ENCODE measurements around the gene TMEM247. TPM values are rescaled to one million over a fixed set of nuclear protein-coding genes. Genes with fewer than 3 reads are reported as not detected.

Gene TMEM247
- total RNA-seq, 1 donor from 2014 or later: not detected

DNA sequence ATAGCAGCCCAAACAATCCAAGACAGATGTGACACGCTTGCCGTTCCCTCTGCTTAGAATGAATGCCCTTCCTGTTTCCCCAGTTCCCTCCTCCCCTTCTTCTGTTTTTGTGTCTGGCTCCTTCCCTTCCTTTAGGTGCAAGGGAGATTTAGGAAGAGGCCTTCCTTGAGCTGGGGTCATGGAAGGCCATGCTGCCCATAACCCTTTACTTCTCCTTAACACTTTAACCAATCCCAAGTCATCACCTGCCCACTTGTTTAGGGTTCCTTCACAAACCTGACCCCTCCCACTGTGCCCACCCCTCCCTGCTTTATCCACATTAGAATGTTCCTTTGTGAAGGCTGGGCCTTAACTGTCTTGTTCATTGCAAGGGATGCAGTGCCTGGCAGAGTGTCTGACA lies 24.9 kb downstream of the TMEM247 start:
- Histone ChIP-seq H3K27me3 (ENCODE audit: control insufficient read depth, insufficient read depth, low read length) (no peaks in the 10 kb centered on the region), H3K4me3 (ENCODE audit: low read depth, low read length) (no peak overlapping the region), H3K36me3 (ENCODE audit: control insufficient read depth, insufficient read depth, low read length) (no peaks in the 10 kb centered on the region)
- DNase-seq (ENCODE audit: low read depth) (no peak), FAIRE-seq (no peak)
- TF ChIP-seq, protein P1, sequence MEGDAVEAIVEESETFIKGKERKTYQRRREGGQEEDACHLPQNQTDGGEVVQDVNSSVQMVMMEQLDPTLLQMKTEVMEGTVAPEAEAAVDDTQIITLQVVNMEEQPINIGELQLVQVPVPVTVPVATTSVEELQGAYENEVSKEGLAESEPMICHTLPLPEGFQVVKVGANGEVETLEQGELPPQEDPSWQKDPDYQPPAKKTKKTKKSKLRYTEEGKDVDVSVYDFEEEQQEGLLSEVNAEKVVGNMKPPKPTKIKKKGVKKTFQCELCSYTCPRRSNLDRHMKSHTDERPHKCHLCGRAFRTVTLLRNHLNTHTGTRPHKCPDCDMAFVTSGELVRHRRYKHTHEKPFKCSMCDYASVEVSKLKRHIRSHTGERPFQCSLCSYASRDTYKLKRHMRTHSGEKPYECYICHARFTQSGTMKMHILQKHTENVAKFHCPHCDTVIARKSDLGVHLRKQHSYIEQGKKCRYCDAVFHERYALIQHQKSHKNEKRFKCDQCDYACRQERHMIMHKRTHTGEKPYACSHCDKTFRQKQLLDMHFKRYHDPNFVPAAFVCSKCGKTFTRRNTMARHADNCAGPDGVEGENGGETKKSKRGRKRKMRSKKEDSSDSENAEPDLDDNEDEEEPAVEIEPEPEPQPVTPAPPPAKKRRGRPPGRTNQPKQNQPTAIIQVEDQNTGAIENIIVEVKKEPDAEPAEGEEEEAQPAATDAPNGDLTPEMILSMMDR (IDR thresholded peaks at IDR 0.05; ENCODE audit: insufficient read depth, low read length, severe bottlenecking): no peak

GRCh38 chr2:46504685-46505471 lies 25.5 kb downstream of the TMEM247 start:
- H3K36me3 ChIP-seq (ENCODE audit: control insufficient read depth, insufficient read depth, low read length): no peaks in the 10 kb centered on the region
- no peaks in the 10 kb centered on the region for H3K27me3 ChIP-seq (ENCODE audit: control insufficient read depth, insufficient read depth, low read length)
- TF ChIP-seq, protein P1 (IDR thresholded peaks at IDR 0.05; ENCODE audit: insufficient read depth, low read length, severe bottlenecking): no peak
- H3K4me3 ChIP-seq (ENCODE audit: low read depth, low read length): no peak overlapping the region
- DNase-seq (ENCODE audit: low read depth) (peak; percentile 59), FAIRE-seq (no peak)

- Histone ChIP-seq H3K27me3 (ENCODE audit: control insufficient read depth, insufficient read depth, low read length) (no peaks in the 10 kb centered on the region), H3K36me3 (ENCODE audit: control insufficient read depth, insufficient read depth, low read length) (no peaks in the 10 kb centered on the region), H3K4me3 (ENCODE audit: low read depth, low read length) (no peak overlapping the region)
- no peak for DNase-seq (ENCODE audit: low read depth)
- TF ChIP-seq, protein P1 (IDR thresholded peaks at IDR 0.05; ENCODE audit: insufficient read depth, low read length, severe bottlenecking): no peak
- no peak for FAIRE-seq
Observed at GRCh38 chr2:46505472-46505783, 26.1 kb downstream of the TMEM247 start.

DNA sequence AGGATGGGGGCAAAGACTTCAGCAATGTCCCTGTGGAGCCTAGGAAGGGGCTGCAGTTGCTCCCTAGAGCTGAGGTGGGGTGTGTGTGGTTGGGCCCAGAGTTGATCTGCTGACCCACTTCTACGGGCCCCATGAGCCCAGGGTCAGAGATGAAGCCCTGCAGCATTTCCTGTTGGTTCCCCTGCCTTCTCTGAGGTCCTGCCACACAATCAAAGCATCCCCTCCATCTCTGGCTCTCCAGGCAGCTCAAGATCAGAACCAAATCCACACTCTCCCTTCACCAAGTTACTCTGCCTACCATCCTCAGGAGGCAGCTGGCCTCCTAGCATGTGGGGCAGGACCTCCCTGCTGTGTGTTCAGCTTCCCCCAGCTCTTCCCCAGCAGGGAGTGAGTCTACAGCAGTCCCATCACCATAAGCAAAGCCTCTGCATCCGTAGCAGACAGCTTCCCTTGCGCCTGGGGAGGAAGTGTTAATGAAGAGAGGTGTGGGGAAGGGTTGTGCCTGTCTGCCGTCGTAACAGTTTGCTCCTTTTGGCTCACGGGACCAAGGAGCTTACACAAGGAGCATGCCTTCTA lies 26.9 kb downstream of the TMEM247 start:
- Histone ChIP-seq H3K4me3 (ENCODE audit: low read depth, low read length) (no peak overlapping the region), H3K36me3 (ENCODE audit: control insufficient read depth, insufficient read depth, low read length) (no peaks in the 10 kb centered on the region), H3K27me3 (ENCODE audit: control insufficient read depth, insufficient read depth, low read length) (no peaks in the 10 kb centered on the region)
- FAIRE-seq: no peak
- DNase-seq (ENCODE audit: low read depth): no peak
- TF ChIP-seq, protein P1 (IDR thresholded peaks at IDR 0.05; ENCODE audit: insufficient read depth, low read length, severe bottlenecking): no peak

DNA sequence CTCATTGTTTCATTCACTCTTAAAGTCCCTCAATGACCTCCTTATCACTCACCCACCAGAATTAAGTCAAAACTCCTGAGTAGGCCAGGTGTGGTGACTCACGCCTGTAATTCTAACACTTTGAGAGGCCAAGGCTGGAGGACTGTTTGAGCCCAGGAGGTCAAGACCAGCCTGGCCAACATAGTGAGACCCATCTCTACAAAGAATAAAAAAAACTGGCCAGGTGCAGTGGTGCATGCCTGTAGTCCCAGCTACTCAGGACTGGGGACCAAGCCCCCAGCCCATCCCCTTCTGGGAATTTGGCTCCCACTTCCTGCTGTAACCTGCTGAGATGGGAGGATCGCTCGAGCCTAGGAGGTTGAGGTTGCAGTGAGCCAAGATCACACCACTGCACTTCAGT lies 28.9 kb downstream of the TMEM247 start:
- TF ChIP-seq, protein P1 (IDR thresholded peaks at IDR 0.05; ENCODE audit: insufficient read depth, low read length, severe bottlenecking): no peak
- DNase-seq (ENCODE audit: low read depth) (no peak), FAIRE-seq (no peak)
- Histone ChIP-seq H3K27me3 (ENCODE audit: control insufficient read depth, insufficient read depth, low read length) (no peaks in the 10 kb centered on the region), H3K4me3 (ENCODE audit: low read depth, low read length) (no peak overlapping the region), H3K36me3 (ENCODE audit: control insufficient read depth, insufficient read depth, low read length) (no peaks in the 10 kb centered on the region)
